Spleen (tissue), 11 donors: ENCODE results near the gene SLC1A1. TPM values are rescaled to one million over a fixed set of nuclear protein-coding genes. Genes with fewer than 3 reads are reported as not detected.
"Not testable (repeated sequence)": the region's sequence is repeated elsewhere in the genome, so short reads cannot be mapped to it uniquely, and the experiment has no call there.

Experiments
- DNase-seq: peaks from one replicate; pipeline ENCODE4 v3.0.0-alpha.2; 2020
- H3K27ac ChIP-seq, 8 donors: fragments of 200-600 bp; sonication (generic) in 7 of 8; 1 replicate in 4 of 8; 2 replicates in 4 of 8; pipeline versions ENCODE4 v1.5.0 to v1.8.0; 2016 to 2021; ENCODE audit warnings: inconsistent platforms in 4 of 8, mild to moderate bottlenecking in 4 of 8, moderate library complexity in 1 of 8
- H3K27me3 ChIP-seq, 7 donors: fragments of 200-600 bp; sonication (generic) in 6 of 7; replicated peaks in 1 of 7; 1 replicate in 4 of 7; 2 replicates in 3 of 7; pipeline versions ENCODE4 v1.5.0 to v1.8.0; 2016 to 2021; ENCODE audit warnings: inconsistent platforms in 3 of 7, mild to moderate bottlenecking in 1 of 7
- H3K36me3 ChIP-seq, 6 donors: fragments of 200-600 bp; sonication (generic) in 5 of 6; 1 replicate in 4 of 6; 2 replicates in 2 of 6; pipeline versions ENCODE4 v1.5.0 to v1.8.0; 2016 to 2021; ENCODE audit warnings: inconsistent platforms in 2 of 6
- H3K4me1 ChIP-seq, 6 donors: fragments of 200-600 bp; sonication (generic) in 5 of 6; 1 replicate in 3 of 6; 2 replicates in 3 of 6; pipeline versions ENCODE4 v1.5.0 to v1.8.0; 2016 to 2021; ENCODE audit warnings: inconsistent platforms in 3 of 6
- H3K4me3 ChIP-seq, 8 donors: fragments of 200-600 bp; sonication (generic) in 7 of 8; 1 replicate in 4 of 8; 2 replicates in 4 of 8; pipeline versions ENCODE4 v1.5.0 to v1.8.0; 2016 to 2021; ENCODE audit warnings: inconsistent platforms in 4 of 8, mild to moderate bottlenecking in 4 of 8, moderate library complexity in 2 of 8
- H3K9me3 ChIP-seq, 8 donors: fragments of 200-600 bp; sonication (generic) in 7 of 8; 1 replicate in 4 of 8; 2 replicates in 4 of 8; pipeline versions ENCODE4 v1.5.0 to v1.8.0; 2016 to 2021; ENCODE audit warnings: inconsistent platforms in 4 of 8
- CTCF ChIP-seq, 11 experiments: fragments of 200-600 bp in 7 of 11; fragments of 450-650 bp in 4 of 11; sonication (generic) in 4 of 11; IDR thresholded peaks in 8 of 11; conservative IDR thresholded peaks in 3 of 11; 1 replicate in 7 of 11; 2 replicates in 4 of 11; pipeline versions ENCODE4 v1.4.0 to v1.8.0; 2016 to 2021; ENCODE audit warnings: antibody characterized with exemption in 11 of 11, inconsistent platforms in 4 of 11, mild to moderate bottlenecking in 1 of 11
- POLR2A ChIP-seq, 3 donors: fragments of 450-650 bp; IDR thresholded peaks; one replicate each; pipeline ENCODE4 v1.5.1; 2017; ENCODE audit warnings: antibody characterized with exemption in 3 of 3, mild to moderate bottlenecking in 1 of 3
- POLR2AphosphoS5 ChIP-seq, 3 donors: sonication (generic); formaldehyde crosslinking; IDR thresholded peaks; one replicate each; pipeline ENCODE4 v1.5.1; 2017; ENCODE audit warnings: antibody characterized with exemption in 3 of 3
- WGBS, 5 donors: extraction: QIAGEN DNeasy Blood & Tissue Kit in 3 of 5; methylation state at CpG; one replicate each; pipeline versions ENCODE4 v1.1.5 to v1.1.7; 2013 to 2018; 5-methylcytosine and 5-hydroxymethylcytosine counted together
- intact Hi-C: fragments of 100-400 bp; cut with DNase I; formaldehyde crosslinking; loops from one replicate; pipeline ENCODE4 v1.15.0; 2023; ENCODE audit warnings: low total_unique reads
- polyA plus RNA-seq, 3 donors: library from polyadenylated mRNA; stranded (reverse); fragments of 200-250 nt; gene quantifications; one replicate each; pipeline ENCODE4 v1.2.1, GENCODE V29; 2013
- total RNA-seq, 7 donors: library from RNA; depleted of rRNA in 3 of 7; stranded (reverse); fragments of >200 nt in 3 of 7; fragmentation: NEBNext Ultra II Directional in 4 of 7; extraction: Animal tissue kit (Norgen Biotek cat#: 25700) in 4 of 7; gene quantifications; one replicate each; pipeline versions ENCODE4 v1.1.0 to v1.2.1, GENCODE V29; 2016 to 2021
- donor health status: healthy with polysubstance abuse.
- donor health status: DM: no; HTN: no; CAD: no; lungs with moderate emphysema.
- donor health status: DM: no; HTN: no; CAD: no.
- donor health status: Bipolar disorder and iron deficiency.
- donor health status: healthy.
- donor health status: DM: no; HTN: no; CAD: no.
- donor health status: DM: yes; HTN: yes; CAD: no.

The SLC1A1 gene
- total and polyA plus RNA-seq, 10 donors = 0.11 to 0.79 (median 0.28) TPM; not detected in 2

- no peak for DNase-seq
- H3K4me1 ChIP-seq = no peaks in the 10 kb centered on the region
- no peaks in the 10 kb centered on the region for H3K27me3 ChIP-seq
- no peak overlapping the region for H3K27ac ChIP-seq
- H3K4me3 ChIP-seq = no peak overlapping the region
- H3K36me3 ChIP-seq = peaks cover 0 to 5% (median 0%) of the 10 kb centered on the region in 6 donors
- H3K9me3 ChIP-seq = peaks cover 0 to 2% (median 0%) of the 10 kb centered on the region in 8 donors
- TF ChIP-seq POLR2AphosphoS5 (IDR thresholded peaks at IDR 0.05) (no peak), CTCF (IDR thresholded peaks at IDR 0.05 in 8 of 11, conservative IDR thresholded peaks at IDR 0.05 in 3 of 11) (peak; percentile 29 to 78 (median 66)), POLR2A (IDR thresholded peaks at IDR 0.05) (no peak)
- intact Hi-C loops = no loop called here
Observed at GRCh38 chr9:4604678-4605095, 114.4 kb downstream of the SLC1A1 start.

- intact Hi-C loops, H3K27me3 ChIP-seq, DNase-seq, H3K36me3 ChIP-seq, H3K4me3 ChIP-seq, H3K4me1 ChIP-seq, H3K27ac ChIP-seq, H3K9me3 ChIP-seq: not testable (repeated sequence)
- WGBS, 5 donors = 71 to 87% (median 80%) methylated on average over 9 to 14 of the region's 15 CpGs
Observed at GRCh38 chr9:4606033-4606432, 115.8 kb downstream of the SLC1A1 start.

GRCh38 chr9:4614627-4615026, 124.4 kb downstream of the SLC1A1 start:
- 80 to 100% (median 97%) methylated on average over 1 of the region's 1 CpG for WGBS, 5 donors
- Histone ChIP-seq H3K27ac (no peak overlapping the region), H3K4me3 (no peak overlapping the region), H3K27me3 (no peaks in the 10 kb centered on the region), H3K4me1 (peaks cover 0 to 5% (median 0%) of the 10 kb centered on the region in 6 donors), H3K9me3 (no peaks in the 10 kb centered on the region), H3K36me3 (no peaks in the 10 kb centered on the region)
- no peak for DNase-seq
- intact Hi-C loops = no loop called here
- no peak for TF ChIP-seq POLR2AphosphoS5 (IDR thresholded peaks at IDR 0.05)
- TF ChIP-seq CTCF (IDR thresholded peaks at IDR 0.05 in 8 of 11, conservative IDR thresholded peaks at IDR 0.05 in 3 of 11) = no peak
- no peak for TF ChIP-seq POLR2A (IDR thresholded peaks at IDR 0.05)

- Histone ChIP-seq H3K36me3 (no peaks in the 10 kb centered on the region), H3K27ac (no peak overlapping the region), H3K9me3 (no peaks in the 10 kb centered on the region), H3K4me3 (no peak overlapping the region), H3K27me3 (no peaks in the 10 kb centered on the region), H3K4me1 (peaks cover 0 to 11% (median 0%) of the 10 kb centered on the region in 6 donors)
- no peak for DNase-seq
- TF ChIP-seq POLR2AphosphoS5 (IDR thresholded peaks at IDR 0.05) = no peak
- TF ChIP-seq CTCF (IDR thresholded peaks at IDR 0.05 in 8 of 11, conservative IDR thresholded peaks at IDR 0.05 in 3 of 11) = no peak
- no peak for TF ChIP-seq POLR2A (IDR thresholded peaks at IDR 0.05)
- intact Hi-C loops = no loop called here
- WGBS, 5 donors = 71 to 83% (median 76%) methylated on average over 4 of the region's 4 CpGs
Observed at GRCh38 chr9:4615251-4615650, 125.0 kb downstream of the SLC1A1 start.

- Histone ChIP-seq H3K27me3 (no peaks in the 10 kb centered on the region), H3K27ac (no peak overlapping the region), H3K36me3 (no peaks in the 10 kb centered on the region), H3K4me3 (no peak overlapping the region), H3K9me3 (no peaks in the 10 kb centered on the region), H3K4me1 (peaks cover 0 to 14% (median 0%) of the 10 kb centered on the region in 6 donors)
- 75 to 87% (median 80%) methylated on average over 5 of the region's 5 CpGs for WGBS, 5 donors
- no peak for DNase-seq
- TF ChIP-seq POLR2AphosphoS5 (IDR thresholded peaks at IDR 0.05) (no peak), POLR2A (IDR thresholded peaks at IDR 0.05) (no peak), CTCF (IDR thresholded peaks at IDR 0.05 in 8 of 11, conservative IDR thresholded peaks at IDR 0.05 in 3 of 11) (no peak)
- intact Hi-C loops = no loop called here
Observed at GRCh38 chr9:4615778-4616177, 125.5 kb downstream of the SLC1A1 start.
